ENCODE measurements around the gene KRTAP10-8.
"Not testable (repeated sequence)": the region's sequence is repeated elsewhere in the genome, so short reads cannot be mapped to it uniquely, and the experiment has no call there.

The KRTAP10-8 gene

DNA sequence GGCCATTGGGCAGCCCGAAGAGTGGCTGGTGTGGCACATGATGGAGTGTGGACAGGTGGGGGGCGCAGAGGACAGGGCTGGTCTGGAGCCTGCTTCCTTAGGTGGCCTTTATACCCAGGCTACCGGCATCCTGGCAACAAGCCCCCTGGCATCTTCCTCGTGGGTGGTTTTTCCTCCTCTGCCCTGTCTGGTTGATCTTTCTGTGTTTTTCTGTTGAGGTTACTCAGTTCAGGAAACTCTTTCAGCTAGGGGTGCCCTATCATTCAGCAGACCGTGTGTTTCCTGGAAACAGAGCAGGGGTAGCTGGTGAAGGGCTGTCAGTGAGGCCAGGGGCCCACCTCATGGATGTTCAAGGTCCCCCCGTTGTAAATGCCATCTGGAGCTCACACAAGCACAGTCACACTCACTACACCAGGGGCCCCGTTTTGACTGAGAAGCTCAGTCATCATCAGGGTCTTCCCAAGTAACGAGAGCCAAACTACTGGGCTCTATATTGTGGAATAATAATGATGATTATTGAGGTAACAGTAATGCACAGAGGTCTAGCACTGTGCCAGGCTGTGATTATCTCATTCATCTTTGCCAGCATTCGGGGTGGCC, 42.8 kb downstream of the KRTAP10-8 start, which contains the start of gene KRTAP12-4:
Gene KRTAP12-4 (minus strand): TSS at position 84 of the 600 bp plus-strand sequence. CDS start 45 bp downstream, at position 39.
- Histone ChIP-seq H3K36me3 (ENCODE audit: insufficient read depth, low read length) (no peaks in the 10 kb centered on the region), H3K27me3 (ENCODE audit: insufficient read depth, low read length) (no peaks in the 10 kb centered on the region), H3K9me3 (ENCODE audit: low read length) (no peaks in the 10 kb centered on the region), H2AFZ (ENCODE audit: low read depth, low read length) (no peak within 1 kb of the TSS), H3K4me3 (ENCODE audit: low read length) (no peak within 1 kb of the TSS), H3K4me1 (ENCODE audit: insufficient read depth, low read length) (no peaks in the 10 kb centered on the region)

- no peaks in the 10 kb centered on the region for H3K27me3 ChIP-seq (ENCODE audit: insufficient read depth, low read length)
- H2AFZ ChIP-seq (ENCODE audit: low read depth, low read length) = no peak overlapping the region
- H3K36me3 ChIP-seq (ENCODE audit: insufficient read depth, low read length) = no peaks in the 10 kb centered on the region
- H3K4me1 ChIP-seq (ENCODE audit: insufficient read depth, low read length) = no peaks in the 10 kb centered on the region
- H3K9me3 ChIP-seq (ENCODE audit: low read length) = no peaks in the 10 kb centered on the region
- H3K4me3 ChIP-seq (ENCODE audit: low read length) = no peak overlapping the region
These were observed 45.0 kb downstream of the KRTAP10-8 start for GRCh38 chr21:44656868-44657267.

DNA sequence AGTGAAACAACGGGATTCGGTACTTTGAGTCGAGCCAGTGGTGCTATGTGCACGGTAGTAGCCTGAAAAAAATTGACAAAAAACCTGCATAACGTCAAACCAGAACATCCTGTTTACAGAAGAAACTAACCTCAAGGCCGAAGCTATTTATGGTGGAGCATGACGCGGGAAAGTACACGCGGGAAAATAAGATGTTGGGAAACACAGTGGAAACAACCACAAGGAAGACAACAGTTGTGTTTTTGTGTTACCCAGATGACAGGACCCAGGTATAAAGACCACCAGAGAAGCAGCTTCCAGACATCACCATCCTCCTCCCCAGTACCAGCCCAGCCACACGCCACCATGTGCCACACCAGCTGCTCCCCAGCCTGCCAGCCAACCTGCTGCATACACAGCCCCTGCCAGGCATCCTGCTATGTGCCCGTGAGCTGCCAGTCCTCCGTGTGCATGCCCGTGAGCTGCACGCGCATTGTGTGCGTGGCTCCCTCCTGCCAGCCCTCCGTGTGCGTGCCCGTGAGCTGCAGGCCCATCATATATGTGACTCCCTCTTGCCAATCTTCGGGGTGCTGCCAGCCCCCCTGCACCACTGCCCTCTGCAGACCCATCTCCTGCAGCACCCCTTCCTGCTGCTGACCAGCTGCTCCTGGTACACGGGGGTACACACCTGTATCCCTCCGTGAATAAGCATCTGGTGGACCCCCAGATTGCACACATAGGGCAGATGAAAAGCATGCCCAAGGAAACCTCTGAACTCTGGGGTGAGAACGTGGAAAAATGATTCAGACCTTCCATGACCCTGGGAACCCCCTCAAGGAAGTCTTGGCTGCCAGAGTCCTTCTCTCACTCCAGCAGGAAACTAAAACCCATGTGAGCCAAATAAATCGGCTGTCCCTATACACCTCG, 46.0 kb downstream of the KRTAP10-8 start, which contains the start of gene KRTAP12-3:
Gene KRTAP12-3 (plus strand): TSS at position 298 of the 906 bp plus-strand sequence. CDS start 48 bp downstream, at position 346.
- Histone ChIP-seq H3K9me3 (ENCODE audit: low read length) (no peaks in the 10 kb centered on the region), H3K36me3 (ENCODE audit: insufficient read depth, low read length) (no peaks in the 10 kb centered on the region), H2AFZ (ENCODE audit: low read depth, low read length) (no peak within 1 kb of the TSS), H3K4me3 (ENCODE audit: low read length) (no peak within 1 kb of the TSS), H3K4me1 (ENCODE audit: insufficient read depth, low read length) (no peaks in the 10 kb centered on the region), H3K27me3 (ENCODE audit: insufficient read depth, low read length) (no peaks in the 10 kb centered on the region)

GRCh38 chr21:44658541-44658910, 46.6 kb downstream of the KRTAP10-8 start:
- Histone ChIP-seq H2AFZ (ENCODE audit: low read depth, low read length) (no peak overlapping the region), H3K9me3 (ENCODE audit: low read length) (no peaks in the 10 kb centered on the region), H3K36me3 (ENCODE audit: insufficient read depth, low read length) (no peaks in the 10 kb centered on the region), H3K4me1 (ENCODE audit: insufficient read depth, low read length) (no peaks in the 10 kb centered on the region), H3K4me3 (ENCODE audit: low read length) (no peak overlapping the region), H3K27me3 (ENCODE audit: insufficient read depth, low read length) (no peaks in the 10 kb centered on the region)

- Histone ChIP-seq H3K27me3 (ENCODE audit: insufficient read depth, low read length) (no peaks in the 10 kb centered on the region), H3K36me3 (ENCODE audit: insufficient read depth, low read length) (no peaks in the 10 kb centered on the region), H3K4me1 (ENCODE audit: insufficient read depth, low read length) (no peaks in the 10 kb centered on the region), H2AFZ (ENCODE audit: low read depth, low read length) (no peak overlapping the region), H3K4me3 (ENCODE audit: low read length) (no peak overlapping the region), H3K9me3 (ENCODE audit: low read length) (no peaks in the 10 kb centered on the region)
These were observed 47.2 kb downstream of the KRTAP10-8 start for GRCh38 chr21:44658913-44659595.

GRCh38 chr21:44661567-44661966, 49.7 kb downstream of the KRTAP10-8 start:
- not testable (repeated sequence) for H3K27me3 ChIP-seq (ENCODE audit: insufficient read depth, low read length); H2AFZ ChIP-seq (ENCODE audit: low read depth, low read length); H3K4me3 ChIP-seq (ENCODE audit: low read length)

More at GRCh38 chr21:44661567-44661966, 49.7 kb downstream of the KRTAP10-8 start:
- not testable (repeated sequence) for H3K4me1 ChIP-seq (ENCODE audit: insufficient read depth, low read length); H3K36me3 ChIP-seq (ENCODE audit: insufficient read depth, low read length); H3K9me3 ChIP-seq (ENCODE audit: low read length)

All from neuron (in vitro differentiated cells).